CD14-positive monocyte (primary cell): ENCODE data around the gene NECAB2. TPM values are rescaled to one million over a fixed set of nuclear protein-coding genes. Genes with fewer than 3 reads are reported as not detected.
A peak's percentile ranks its signal among the peaks of the same experiment; 100 is the strongest.

ENCODE experiments used
- DNase-seq, 3 donors: peaks; one replicate each; pipeline ENCODE4 v3.0.0-alpha.2; 2011 to 2022
- H2AFZ ChIP-seq: 2 replicates; pipeline ENCODE4 v1.6.0; 2012; ENCODE audit warnings: mild to moderate bottlenecking, low read depth, low read length, inconsistent platforms; ENCODE audit not compliant: insufficient read depth, poor library complexity, severe bottlenecking
- H3K27ac ChIP-seq, 2 donors: 1 replicate in 1 of 2; 2 replicates in 1 of 2; pipeline ENCODE4 v1.5.1; 2012 to 2013; ENCODE audit warnings: low read length in 2 of 2, control low read depth in 1 of 2, inconsistent platforms in 1 of 2, low read depth in 1 of 2, mild to moderate bottlenecking in 1 of 2
- H3K27me3 ChIP-seq, 2 donors: one replicate each; pipeline versions ENCODE4 v1.6.0 to v1.6.1; 2011 to 2013; ENCODE audit warnings: low read length in 2 of 2; ENCODE audit not compliant: control insufficient read depth in 2 of 2, insufficient read depth in 2 of 2
- H3K36me3 ChIP-seq, 2 donors: replicated peaks in 1 of 2; 1 replicate in 1 of 2; 2 replicates in 1 of 2; pipeline versions ENCODE4 v1.5.1 to v1.6.1; 2012 to 2013; ENCODE audit warnings: low read length in 2 of 2, control low read depth in 1 of 2, inconsistent platforms in 1 of 2, mild to moderate bottlenecking in 1 of 2; ENCODE audit not compliant: insufficient read depth in 2 of 2, control insufficient read depth in 1 of 2
- H3K4me1 ChIP-seq, 2 donors: 1 replicate in 1 of 2; 2 replicates in 1 of 2; pipeline versions ENCODE4 v1.5.1 to v1.6.1; 2012 to 2013; ENCODE audit warnings: low read length in 2 of 2, control low read depth in 1 of 2, inconsistent platforms in 1 of 2, mild to moderate bottlenecking in 1 of 2, moderate library complexity in 1 of 2; ENCODE audit not compliant: insufficient read depth in 2 of 2, control insufficient read depth in 1 of 2
- H3K4me2 ChIP-seq: replicated peaks from 2 replicates; pipeline ENCODE3; 2012; ENCODE audit warnings: low read length, moderate library complexity, mild to moderate bottlenecking; ENCODE audit not compliant: poor library complexity, severe bottlenecking; ENCODE audit errors: extremely low read depth
- H3K4me3 ChIP-seq, 3 experiments: fragments of 200-600 bp in 1 of 3; sonication (generic) in 1 of 3; replicated peaks in 1 of 3; 1 replicate in 2 of 3; 2 replicates in 1 of 3; pipeline ENCODE4 v1.5.1; 2011 to 2013; ENCODE audit warnings: low read length in 3 of 3, mild to moderate bottlenecking in 3 of 3, control low read depth in 2 of 3, low read depth in 2 of 3, inconsistent platforms in 1 of 3, moderate library complexity in 1 of 3
- H3K79me2 ChIP-seq: 2 replicates; pipeline ENCODE4 v1.6.0; 2012; ENCODE audit warnings: mild to moderate bottlenecking, control low read depth, inconsistent platforms, low read length, moderate library complexity; ENCODE audit not compliant: insufficient read depth
- H3K9ac ChIP-seq: 2 replicates; pipeline ENCODE4 v1.6.0; 2017; ENCODE audit warnings: low read length, mild to moderate bottlenecking; ENCODE audit not compliant: insufficient read depth, poor library complexity, severe bottlenecking
- H3K9me3 ChIP-seq, 2 donors: replicated peaks in 1 of 2; 1 replicate in 1 of 2; 2 replicates in 1 of 2; pipeline versions ENCODE4 v1.5.1 to v1.6.1; 2012 to 2013; ENCODE audit warnings: low read length in 2 of 2, control low read depth in 1 of 2; ENCODE audit not compliant: control insufficient read depth in 1 of 2, insufficient read depth in 1 of 2
- H4K20me1 ChIP-seq: 2 replicates; pipeline ENCODE4 v1.6.0; 2012; ENCODE audit warnings: mild to moderate bottlenecking, low read length, control low read depth, moderate library complexity; ENCODE audit not compliant: insufficient read depth
- H3K27ac Mint-ChIP-seq, 7 donors: one replicate each; pipeline ENCODE4 v1.8.0; 2020; ENCODE audit warnings: mild to moderate bottlenecking in 7 of 7, mixed read lengths in 7 of 7, moderate library complexity in 6 of 7, inconsistent platforms in 2 of 7
- H3K27me3 Mint-ChIP-seq, 3 donors: one replicate each; pipeline ENCODE4 v1.8.0; 2021 to 2022; ENCODE audit warnings: low read depth in 3 of 3, mild to moderate bottlenecking in 3 of 3, mixed read lengths in 3 of 3, moderate library complexity in 3 of 3, inconsistent platforms in 1 of 3
- H3K36me3 Mint-ChIP-seq, 2 donors: one replicate each; pipeline ENCODE4 v1.8.0; 2020; ENCODE audit warnings: mixed read lengths in 2 of 2, inconsistent platforms in 1 of 2, mild to moderate bottlenecking in 1 of 2
- H3K4me1 Mint-ChIP-seq: one replicate; pipeline ENCODE4 v1.8.0; 2020; ENCODE audit warnings: mild to moderate bottlenecking, mixed read lengths
- H3K4me3 Mint-ChIP-seq, 2 donors: one replicate each; pipeline ENCODE4 v1.8.0; 2020; ENCODE audit warnings: mild to moderate bottlenecking in 2 of 2, mixed read lengths in 2 of 2, moderate library complexity in 1 of 2
- H3K9me3 Mint-ChIP-seq, 7 donors: one replicate each; pipeline ENCODE4 v1.8.0; 2020 to 2022; ENCODE audit warnings: mixed read lengths in 7 of 7, mild to moderate bottlenecking in 6 of 7, moderate library complexity in 6 of 7, inconsistent platforms in 2 of 7
- WGBS: methylation state at CpG from one replicate; pipeline ENCODE4 v1.1.5; 2013; ENCODE audit warnings: missing lambda C conversion rate; ENCODE audit not compliant: insufficient coverage; 5-methylcytosine and 5-hydroxymethylcytosine counted together
- intact Hi-C, 2 donors: fragments of 100-400 bp; cut with micrococcal nuclease; formaldehyde crosslinking; loops; one replicate each; pipeline versions ENCODE4 v1.15.0 to v1.15.1; 2023
- polyA plus RNA-seq, 3 donors: library from polyadenylated mRNA; depleted of rRNA in 1 of 3; unstranded in 2 of 3; stranded (reverse) in 1 of 3; fragments of 300-500 nt in 2 of 3; fragments of >200 nt in 1 of 3; fragmentation: Illumina TruSeq in 2 of 3; gene quantifications; 1 replicate in 2 of 3; 2 replicates in 1 of 3; pipeline ENCODE4 v1.2.3, GENCODE V29; 2012 to 2021
- TF ChIP-seq, protein P1 (sequence below): fragments of 200-600 bp; IDR thresholded peaks from one replicate; pipeline ENCODE4 v1.8.0; 2022; ENCODE audit warnings: antibody characterized with exemption, mild to moderate bottlenecking

Gene NECAB2
- polyA plus RNA-seq, 3 donors = 0.33 to 1.4 (median 0.52) TPM

DNA sequence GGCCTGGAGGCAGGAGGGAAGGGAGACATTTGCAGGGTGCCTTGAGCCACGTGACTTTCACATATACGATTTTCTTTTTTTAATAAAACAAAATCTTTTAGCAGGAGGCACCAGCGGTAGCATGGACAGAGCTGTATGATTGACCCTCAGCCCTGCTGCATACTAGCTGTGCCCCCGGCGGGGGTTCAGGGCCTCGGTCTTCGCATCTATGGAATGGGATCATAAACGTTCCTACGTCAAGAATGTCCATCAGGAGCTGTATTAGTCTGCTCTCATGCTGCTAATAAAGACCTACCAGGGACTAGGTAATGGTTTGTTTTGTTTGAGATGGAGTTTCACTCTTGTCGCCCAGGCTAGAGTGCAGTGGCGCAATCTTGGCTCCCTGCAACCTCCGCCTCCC, 47.4 kb downstream of the NECAB2 start:
- Histone ChIP-seq H3K79me2 (no peaks in the 10 kb centered on the region), H3K4me2 (no peak overlapping the region), H3K27ac (no peak overlapping the region), H3K4me1 (peaks cover 9 to 10% of the 10 kb centered on the region in 2 donors), H3K27me3 (peaks cover 0 to under 1% of the 10 kb centered on the region in 2 donors), H3K36me3 (no peaks in the 10 kb centered on the region), H2AFZ (no peak overlapping the region), H3K9me3 (peaks cover 14 to 26% of the 10 kb centered on the region in 2 donors), H3K9ac (no peak overlapping the region), H4K20me1 (no peaks in the 10 kb centered on the region), H3K4me3 (no peak overlapping the region)
- no peak overlapping the region for H3K4me3 Mint-ChIP-seq
- 93% methylated on average over 10 of the region's 12 CpGs for WGBS
- no peak for DNase-seq
- peak overlapping the region in 1 of 7 donors; percentile 42 for H3K27ac Mint-ChIP-seq
- H3K36me3 Mint-ChIP-seq = no peaks in the 10 kb centered on the region
- intact Hi-C loops = no loop called here
- peaks cover 21 to 50% (median 23%) of the 10 kb centered on the region in 3 donors for H3K27me3 Mint-ChIP-seq
- H3K9me3 Mint-ChIP-seq = peaks cover 4 to 36% (median 13%) of the 10 kb centered on the region in 7 donors
- peaks cover 9% of the 10 kb centered on the region for H3K4me1 Mint-ChIP-seq
- TF ChIP-seq, protein P1, sequence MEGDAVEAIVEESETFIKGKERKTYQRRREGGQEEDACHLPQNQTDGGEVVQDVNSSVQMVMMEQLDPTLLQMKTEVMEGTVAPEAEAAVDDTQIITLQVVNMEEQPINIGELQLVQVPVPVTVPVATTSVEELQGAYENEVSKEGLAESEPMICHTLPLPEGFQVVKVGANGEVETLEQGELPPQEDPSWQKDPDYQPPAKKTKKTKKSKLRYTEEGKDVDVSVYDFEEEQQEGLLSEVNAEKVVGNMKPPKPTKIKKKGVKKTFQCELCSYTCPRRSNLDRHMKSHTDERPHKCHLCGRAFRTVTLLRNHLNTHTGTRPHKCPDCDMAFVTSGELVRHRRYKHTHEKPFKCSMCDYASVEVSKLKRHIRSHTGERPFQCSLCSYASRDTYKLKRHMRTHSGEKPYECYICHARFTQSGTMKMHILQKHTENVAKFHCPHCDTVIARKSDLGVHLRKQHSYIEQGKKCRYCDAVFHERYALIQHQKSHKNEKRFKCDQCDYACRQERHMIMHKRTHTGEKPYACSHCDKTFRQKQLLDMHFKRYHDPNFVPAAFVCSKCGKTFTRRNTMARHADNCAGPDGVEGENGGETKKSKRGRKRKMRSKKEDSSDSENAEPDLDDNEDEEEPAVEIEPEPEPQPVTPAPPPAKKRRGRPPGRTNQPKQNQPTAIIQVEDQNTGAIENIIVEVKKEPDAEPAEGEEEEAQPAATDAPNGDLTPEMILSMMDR = no peak

DNA sequence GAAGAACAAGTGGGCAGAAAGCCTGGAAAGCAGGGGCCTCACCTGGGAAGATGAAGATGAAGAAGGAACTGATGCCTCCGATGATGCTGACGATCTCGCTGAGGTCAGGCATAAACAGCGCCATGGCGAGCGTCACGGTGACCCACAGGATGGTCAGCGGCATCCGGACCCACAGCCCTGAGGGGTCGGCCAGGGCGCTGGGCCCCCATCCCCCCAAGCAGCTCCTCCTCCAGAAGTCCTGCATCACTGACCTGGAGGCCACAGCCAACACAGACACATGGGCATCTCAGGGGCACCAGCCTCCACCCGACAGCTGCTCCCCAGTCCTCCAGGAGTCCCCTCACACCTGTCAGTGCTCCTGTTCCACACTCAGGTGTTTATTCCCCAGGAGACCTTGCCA, 48.4 kb downstream of the NECAB2 start:
- Mint-ChIP-seq H3K4me1 (peaks cover 9% of the 10 kb centered on the region), H3K27ac (no peak overlapping the region), H3K27me3 (peaks cover 23 to 52% (median 32%) of the 10 kb centered on the region in 3 donors), H3K36me3 (no peaks in the 10 kb centered on the region), H3K4me3 (no peak overlapping the region), H3K9me3 (peaks cover 12 to 46% (median 21%) of the 10 kb centered on the region in 7 donors)
- TF ChIP-seq, protein P1 = no peak
- Histone ChIP-seq H3K79me2 (no peaks in the 10 kb centered on the region), H3K4me3 (no peak overlapping the region), H3K4me2 (no peak overlapping the region), H3K27ac (no peak overlapping the region), H3K9ac (no peak overlapping the region), H3K9me3 (peaks cover 23 to 37% of the 10 kb centered on the region in 2 donors), H3K4me1 (peaks cover 9 to 10% of the 10 kb centered on the region in 2 donors), H4K20me1 (no peaks in the 10 kb centered on the region), H3K36me3 (no peaks in the 10 kb centered on the region), H2AFZ (no peak overlapping the region), H3K27me3 (peaks cover 0 to 8% of the 10 kb centered on the region in 2 donors)
- no peak for DNase-seq
- WGBS = 92% methylated on average over 12 of the region's 12 CpGs
- intact Hi-C loops = no loop called here
